Thyroid gland (tissue), 4 donors: Measurements from ENCODE around the gene MSANTD2. TPM values are rescaled to one million over a fixed set of nuclear protein-coding genes. Genes with fewer than 3 reads are reported as not detected.

Source experiments
- DNase-seq, 2 donors: peaks; one replicate each; pipeline ENCODE4 v3.0.0-alpha.2; 2019
- H3K27ac ChIP-seq, 3 donors: fragments of 200-600 bp; sonication (generic); 1 replicate in 2 of 3; 2 replicates in 1 of 3; pipeline ENCODE4 v1.5.1; 2016 to 2019; ENCODE audit warnings: mild to moderate bottlenecking in 1 of 3, moderate library complexity in 1 of 3
- H3K27me3 ChIP-seq: fragments of 200-600 bp; sonication (generic); one replicate; pipeline ENCODE4 v1.5.1; 2019
- H3K36me3 ChIP-seq, 2 donors: fragments of 200-600 bp; sonication (generic); one replicate each; pipeline ENCODE4 v1.5.1; 2016 to 2019
- H3K4me1 ChIP-seq, 2 donors: fragments of 200-600 bp; sonication (generic); one replicate each; pipeline ENCODE4 v1.5.1; 2017 to 2019
- H3K4me3 ChIP-seq, 3 donors: fragments of 200-600 bp; sonication (generic); replicated peaks in 1 of 3; 1 replicate in 2 of 3; 2 replicates in 1 of 3; pipeline ENCODE4 v1.5.1; 2016; ENCODE audit warnings: mild to moderate bottlenecking in 1 of 3
- H3K9me3 ChIP-seq: fragments of 200-600 bp; sonication (generic); one replicate; pipeline ENCODE4 v1.5.1; 2017
- CTCF ChIP-seq, 6 experiments: fragments of 200-600 bp in 3 of 6; fragments of 450-650 bp in 3 of 6; sonication (generic) in 3 of 6; IDR thresholded peaks; one replicate each; pipeline ENCODE4 v1.5.1; 2016 to 2019; ENCODE audit warnings: antibody characterized with exemption in 6 of 6, mild to moderate bottlenecking in 2 of 6, inconsistent platforms in 1 of 6, moderate library complexity in 1 of 6
- POLR2A ChIP-seq, 2 donors: fragments of 450-650 bp; IDR thresholded peaks; one replicate each; pipeline ENCODE4 v1.6.1; 2017; ENCODE audit warnings: antibody characterized with exemption in 2 of 2, mild to moderate bottlenecking in 2 of 2, moderate library complexity in 1 of 2
- WGBS, 2 donors: methylation state at CpG; one replicate each; pipeline ENCODE4 v1.1.5; 2017; 5-methylcytosine and 5-hydroxymethylcytosine counted together
- intact Hi-C: fragments of 100-400 bp; cut with DNase I; formaldehyde crosslinking; loops from one replicate; pipeline ENCODE4 v1.15.1; 2023
- total RNA-seq, 4 donors: library from RNA; depleted of rRNA; stranded (reverse); fragments of >200 nt; gene quantifications; one replicate each; pipeline ENCODE4 v1.2.3, GENCODE V29; 2016

The MSANTD2 gene
- total RNA-seq, 4 donors from 2014 or later: 29.1 to 56.1 (median 37.0) TPM

DNA sequence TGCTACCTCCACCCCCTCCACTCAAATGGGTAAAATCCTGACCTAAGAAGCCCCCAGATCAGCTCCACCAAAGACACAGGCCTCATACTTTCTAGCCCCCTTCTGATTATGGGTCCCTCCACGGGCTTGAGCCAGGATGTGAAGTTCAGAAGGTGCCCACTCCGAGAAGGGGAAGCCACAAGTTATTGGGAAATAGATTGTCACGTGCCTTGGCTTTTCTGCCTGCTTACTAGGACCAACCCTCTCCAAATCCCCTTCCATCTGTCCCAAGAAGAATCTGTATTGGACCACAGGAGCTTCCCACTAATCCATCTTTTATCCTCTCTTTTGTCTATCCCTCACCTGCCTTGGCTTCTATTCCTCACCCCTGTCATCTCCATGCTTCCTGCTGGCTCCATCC lies 63.5 kb downstream of the MSANTD2 start:
- DNase-seq: no peak
- no peak for TF ChIP-seq POLR2A (IDR thresholded peaks at IDR 0.05)
- no peak for TF ChIP-seq CTCF (IDR thresholded peaks at IDR 0.05)
- no peak overlapping the region for H3K4me3 ChIP-seq
- no peak overlapping the region for H3K27ac ChIP-seq
- peaks cover 9 to 14% of the 10 kb centered on the region in 2 donors for H3K4me1 ChIP-seq
- H3K9me3 ChIP-seq: no peaks in the 10 kb centered on the region
- intact Hi-C loops: no loop called here
- H3K27me3 ChIP-seq: no peaks in the 10 kb centered on the region
- H3K36me3 ChIP-seq: no peaks in the 10 kb centered on the region
- WGBS, 2 donors: 76 to 85% methylated on average over 3 of the region's 3 CpGs

GRCh38 chr11:124732230-124732629 lies 68.0 kb downstream of the MSANTD2 start:
- H3K9me3 ChIP-seq: no peaks in the 10 kb centered on the region
- H3K27me3 ChIP-seq: no peaks in the 10 kb centered on the region
- DNase-seq: no peak
- intact Hi-C loops: no loop called here
- H3K4me3 ChIP-seq: no peak overlapping the region
- no peaks in the 10 kb centered on the region for H3K36me3 ChIP-seq
- 78 to 92% methylated on average over 4 of the region's 4 CpGs for WGBS, 2 donors
- H3K4me1 ChIP-seq: no peaks in the 10 kb centered on the region
- H3K27ac ChIP-seq: no peak overlapping the region
- no peak for TF ChIP-seq POLR2A (IDR thresholded peaks at IDR 0.05)
- TF ChIP-seq CTCF (IDR thresholded peaks at IDR 0.05): no peak

DNA sequence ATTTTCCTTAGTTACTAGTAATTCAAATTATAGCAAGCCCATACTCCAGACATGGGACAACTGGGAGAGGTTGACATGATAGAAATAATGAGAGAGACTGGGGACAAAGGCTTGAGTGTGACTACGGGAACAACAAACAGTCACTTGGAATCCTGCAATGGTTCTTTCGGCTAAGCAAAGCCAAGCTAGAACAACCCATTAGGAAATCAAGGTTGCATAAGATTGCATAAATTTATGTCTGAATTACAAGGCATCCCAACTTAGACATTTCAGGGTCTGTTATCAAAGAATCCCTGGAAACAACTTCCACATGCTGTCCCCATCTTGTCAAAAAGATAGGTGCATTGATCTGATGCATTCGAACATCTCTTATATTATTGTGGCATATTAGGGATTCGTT lies 70.6 kb downstream of the MSANTD2 start:
- DNase-seq: no peak
- Histone ChIP-seq H3K9me3 (no peaks in the 10 kb centered on the region), H3K36me3 (no peaks in the 10 kb centered on the region), H3K4me3 (no peak overlapping the region), H3K4me1 (no peaks in the 10 kb centered on the region), H3K27ac (no peak overlapping the region), H3K27me3 (no peaks in the 10 kb centered on the region)
- TF ChIP-seq CTCF (IDR thresholded peaks at IDR 0.05) (no peak), POLR2A (IDR thresholded peaks at IDR 0.05) (no peak)
- intact Hi-C loops: no loop called here
- 91 to 95% methylated on average over 4 of the region's 4 CpGs for WGBS, 2 donors

DNA sequence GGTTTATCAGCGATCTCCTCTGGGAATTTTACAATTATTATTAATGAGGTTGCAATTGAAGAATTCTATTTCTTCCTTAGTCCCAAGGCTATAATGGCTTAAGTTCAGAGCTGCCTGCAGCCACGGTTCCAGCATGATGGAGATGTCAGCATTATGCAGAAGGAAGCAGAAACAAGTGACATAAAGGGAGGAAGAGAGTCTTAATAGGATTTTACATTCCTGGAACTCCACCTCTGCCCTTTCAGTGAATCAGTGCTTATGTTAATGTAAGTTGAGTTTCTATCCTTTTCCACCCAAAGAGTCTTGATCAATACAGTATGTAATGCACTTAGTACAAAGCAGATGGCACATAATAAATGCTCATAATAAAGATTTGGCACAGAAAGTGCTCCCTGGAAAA lies 72.1 kb downstream of the MSANTD2 start:
- intact Hi-C loops: no loop called here
- DNase-seq: no peak
- H3K4me3 ChIP-seq: no peak overlapping the region
- WGBS, 2 donors: 86 to 94% methylated on average over 2 of the region's 2 CpGs
- no peaks in the 10 kb centered on the region for H3K4me1 ChIP-seq
- no peaks in the 10 kb centered on the region for H3K27me3 ChIP-seq
- TF ChIP-seq CTCF (IDR thresholded peaks at IDR 0.05) (no peak), POLR2A (IDR thresholded peaks at IDR 0.05) (no peak)
- no peaks in the 10 kb centered on the region for H3K9me3 ChIP-seq
- no peak overlapping the region for H3K27ac ChIP-seq
- H3K36me3 ChIP-seq: no peaks in the 10 kb centered on the region

- no peak overlapping the region for H3K27ac ChIP-seq
- H3K9me3 ChIP-seq: no peaks in the 10 kb centered on the region
- no peaks in the 10 kb centered on the region for H3K36me3 ChIP-seq
- no peaks in the 10 kb centered on the region for H3K4me1 ChIP-seq
- no peak for DNase-seq
- no peak overlapping the region for H3K4me3 ChIP-seq
- no peak for TF ChIP-seq CTCF (IDR thresholded peaks at IDR 0.05)
- TF ChIP-seq POLR2A (IDR thresholded peaks at IDR 0.05): no peak
- WGBS, 2 donors: 87 to 95% methylated on average over 4 of the region's 4 CpGs
- intact Hi-C loops: no loop called here
- H3K27me3 ChIP-seq: no peaks in the 10 kb centered on the region
Observed at GRCh38 chr11:124727474-124727873, 72.7 kb downstream of the MSANTD2 start.
